HCT116 (cell line): ENCODE measurements around the gene TMEM131. TPM values are rescaled to one million over a fixed set of nuclear protein-coding genes. Genes with fewer than 3 reads are reported as not detected.

Source experiments
- ATAC-seq: fragments of 200-7000 bp; cut with Tn5 transposase; 2 replicates; pipeline ENCODE4 v1.9.1; 2020; ENCODE audit warnings: mild to moderate bottlenecking, moderate library complexity
- BruUV-seq: library from RNA; stranded (reverse); fragments of 400-500 nt; replicated peaks from 2 replicates; lab custom pipeline; 2021; lab: Mats Ljungman, UMichigan
- CTCF ChIA-PET: fragments of 300-600 bp; sonication (Branson Sonifier 250); formaldehyde crosslinking; loops from one replicate; lab custom pipeline; 2021; ENCODE audit warnings: antibody characterized with exemption; lab: Charles Lee
- POLR2A ChIA-PET: fragments of 300-600, 350-600 bp; sonication (Branson Sonifier 250); formaldehyde crosslinking; loops from one replicate; lab custom pipeline; 2021; ENCODE audit warnings: antibody characterized with exemption; lab: Charles Lee
- RAD21 ChIA-PET, 2 experiments: fragments of 300-600 bp; sonication (Branson Sonifier 250); formaldehyde crosslinking; loops; one replicate each; lab custom pipeline; 2023; ENCODE audit warnings: low total read pairs in 2 of 2; ENCODE audit not compliant: uncharacterized antibody in 2 of 2, unreplicated experiment in 2 of 2, low non-redundant PET in 1 of 2; lab: Charles Lee
- DNase-seq: peaks from one replicate; pipeline ENCODE4 v3.0.0-alpha.2; 2010; ENCODE audit warnings: low read depth, low spot score
- H2AFZ ChIP-seq: fragments of 200-600 bp; shearing (Covaris generic), sonication (generic); 2 replicates; pipeline ENCODE4 v1.6.1; 2017; ENCODE audit warnings: low read depth, mixed run types, mixed read lengths, antibody characterized with exemption, low read length; ENCODE audit not compliant: poor library complexity, severe bottlenecking
- H3K27ac ChIP-seq: 2 replicates; pipeline ENCODE4 v1.5.1; 2012; ENCODE audit warnings: low read depth, low read length
- H3K27me3 ChIP-seq: fragments of 200-600 bp; sonication (generic); 2 replicates; pipeline ENCODE4 v1.6.1; 2016; ENCODE audit warnings: mixed run types, low read length, mixed read lengths; ENCODE audit not compliant: insufficient read depth
- H3K36me3 ChIP-seq, 2 experiments: fragments of 200-500 bp in 1 of 2; fragments of 200-600 bp in 1 of 2; sonication (Bioruptor generic) in 1 of 2; sonication (generic) in 1 of 2; 2 replicates each; pipeline versions ENCODE4 v1.5.1 to v1.6.1; 2014 to 2016; ENCODE audit warnings: low read length in 2 of 2, inconsistent platforms in 1 of 2, mixed read lengths in 1 of 2, mixed run types in 1 of 2; ENCODE audit not compliant: insufficient read depth in 2 of 2, control insufficient read depth in 1 of 2
- H3K4me1 ChIP-seq, 2 experiments: fragments of 200-600 bp in 1 of 2; sonication (generic) in 1 of 2; 2 replicates each; pipeline versions ENCODE4 v1.5.1 to v1.6.1; 2012 to 2017; ENCODE audit warnings: low read length in 2 of 2, inconsistent platforms in 1 of 2, mild to moderate bottlenecking in 1 of 2, mixed read lengths in 1 of 2, mixed run types in 1 of 2, moderate library complexity in 1 of 2; ENCODE audit not compliant: insufficient read depth in 2 of 2, control insufficient read depth in 1 of 2
- H3K4me2 ChIP-seq: fragments of 200-600 bp; sonication (generic); 2 replicates; pipeline ENCODE4 v1.6.1; 2017; ENCODE audit warnings: mixed run types, low read length, mixed read lengths
- H3K4me3 ChIP-seq, 2 experiments: fragments of 200-600 bp in 1 of 2; sonication (generic) in 1 of 2; replicated peaks in 1 of 2; 2 replicates each; pipeline ENCODE4 v1.5.1; 2011 to 2016; ENCODE audit warnings: low read length in 2 of 2, control low read depth in 1 of 2, low read depth in 1 of 2, mild to moderate bottlenecking in 1 of 2, mixed read lengths in 1 of 2, mixed run types in 1 of 2
- H3K79me2 ChIP-seq: fragments of 200-600 bp; sonication (generic); 2 replicates; pipeline ENCODE4 v1.6.1; 2017; ENCODE audit warnings: mild to moderate bottlenecking, mixed run types, low read length, moderate library complexity, mixed read lengths; ENCODE audit not compliant: insufficient read depth
- H3K9ac ChIP-seq: fragments of 200-600 bp; sonication (generic); 2 replicates; pipeline ENCODE4 v1.6.1; 2016; ENCODE audit warnings: low read length, mixed read lengths
- H3K9me2 ChIP-seq: fragments of 200-600 bp; sonication (generic), shearing (Covaris generic); 2 replicates; pipeline ENCODE4 v1.6.1; 2017; ENCODE audit warnings: mixed run types, mild to moderate bottlenecking, moderate library complexity; ENCODE audit not compliant: insufficient read depth
- H3K9me3 ChIP-seq, 2 experiments: fragments of 200-500 bp in 1 of 2; fragments of 200-600 bp in 1 of 2; sonication (Bioruptor generic) in 1 of 2; sonication (generic) in 1 of 2; 2 replicates each; pipeline ENCODE4 v1.6.1; 2014 to 2017; ENCODE audit warnings: low read length in 2 of 2, mixed read lengths in 2 of 2, inconsistent platforms in 1 of 2, low read depth in 1 of 2, mild to moderate bottlenecking in 1 of 2, mixed run types in 1 of 2, moderate library complexity in 1 of 2; ENCODE audit not compliant: control insufficient read depth in 1 of 2, insufficient read depth in 1 of 2
- H4K20me1 ChIP-seq: fragments of 200-600 bp; sonication (generic), shearing (Covaris generic); 2 replicates; pipeline ENCODE4 v1.6.1; 2017; ENCODE audit warnings: mixed run types, mild to moderate bottlenecking, moderate library complexity; ENCODE audit not compliant: insufficient read depth
- CEBPB ChIP-seq: IDR thresholded peaks from 2 replicates; pipeline ENCODE4 v1.6.1; 2012; ENCODE audit warnings: low read depth
- EGR1 ChIP-seq: IDR thresholded peaks from 2 replicates; pipeline ENCODE4 v1.6.1; 2012; ENCODE audit warnings: low read depth
- ELF1 ChIP-seq: IDR thresholded peaks from 2 replicates; pipeline ENCODE4 v1.6.1; 2012; ENCODE audit warnings: low read depth, borderline replicate concordance
- EZH2 ChIP-seq: fragments of 200-600 bp; sonication (generic); IDR thresholded peaks from 2 replicates; pipeline ENCODE4 v1.6.1; 2017; ENCODE audit warnings: antibody characterized with exemption, mixed run types
- FOSL1 ChIP-seq: IDR thresholded peaks from 2 replicates; pipeline ENCODE4 v1.6.1; 2012; ENCODE audit warnings: low read depth
- JUND ChIP-seq: IDR thresholded peaks from 2 replicates; pipeline ENCODE4 v1.6.1; 2012
- MAX ChIP-seq: IDR thresholded peaks from 2 replicates; pipeline ENCODE4 v1.6.1; 2012
- POLR2A ChIP-seq: IDR thresholded peaks from 2 replicates; pipeline ENCODE4 v1.7.0; 2011; ENCODE audit warnings: borderline replicate concordance; ENCODE audit not compliant: insufficient read depth, insufficient read length; ENCODE audit errors: extremely low read depth
- POLR2AphosphoS5 ChIP-seq: IDR thresholded peaks from 2 replicates; pipeline ENCODE4 v1.6.1; 2011; ENCODE audit warnings: mild to moderate bottlenecking, low read depth, low read length, moderate library complexity
- RAD21 ChIP-seq: IDR thresholded peaks from 2 replicates; pipeline ENCODE4 v1.6.1; 2012; ENCODE audit warnings: low read depth, mild to moderate bottlenecking
- REST ChIP-seq: IDR thresholded peaks from 2 replicates; pipeline ENCODE4 v1.6.1; 2012; ENCODE audit warnings: low read depth
- SIN3A ChIP-seq: IDR thresholded peaks from 2 replicates; pipeline ENCODE4 v1.6.1; 2012; ENCODE audit warnings: low read depth
- SRF ChIP-seq: IDR thresholded peaks from 2 replicates; pipeline ENCODE4 v1.6.1; 2012; ENCODE audit warnings: low read depth
- TCF7L2 ChIP-seq: IDR thresholded peaks from 2 replicates; pipeline ENCODE4 v1.7.0; 2011; ENCODE audit warnings: borderline replicate concordance, inconsistent platforms; ENCODE audit not compliant: insufficient read depth, insufficient read length; ENCODE audit errors: extremely low read depth
- ZBTB33 ChIP-seq: IDR thresholded peaks from 2 replicates; pipeline ENCODE4 v1.6.1; 2011; ENCODE audit warnings: mild to moderate bottlenecking, low read length, moderate library complexity; ENCODE audit not compliant: insufficient replicate concordance; ENCODE audit errors: extremely low read depth
- ZNF274 ChIP-seq: fragments of 200-500 bp; sonication (Bioruptor generic); IDR thresholded peaks from 2 replicates; pipeline ENCODE4 v1.6.1; 2014; ENCODE audit warnings: mild to moderate bottlenecking, low read depth, low read length, inconsistent platforms
- intact Hi-C: fragments of 100-400 bp; cut with micrococcal nuclease; formaldehyde crosslinking; loops from 2 replicates; pipeline ENCODE4 v1.10.0; 2022
- total RNA-seq: library from RNA; stranded (reverse); gene quantifications from one replicate; pipeline ENCODE4 v1.2.1, GENCODE V29; 2021; ENCODE audit not compliant: unreplicated experiment

TMEM131 gene
- total RNA-seq, 1 experiment from 2014 or later = 51.5 TPM

GRCh38 chr2:98037666-98038336, 42.1 kb upstream of the TMEM131 start (continued):
- TF ChIP-seq ZBTB33 = no peak
- TF ChIP-seq SIN3A = no peak
- no peak for TF ChIP-seq POLR2AphosphoS5
- TF ChIP-seq SRF = no peak
- no peak for TF ChIP-seq REST
- no peak for TF ChIP-seq FOSL1
- TF ChIP-seq ELF1 = no peak
- TF ChIP-seq CEBPB = no peak
- TF ChIP-seq, all 23 proteins: peak for 0

GRCh38 chr2:98037206-98037605, 41.5 kb upstream of the TMEM131 start:
- no peaks in the 10 kb centered on the region for H3K36me3 ChIP-seq
- CTCF ChIA-PET = no interaction called here
- no TSS peak for BruUV-seq
- POLR2A ChIA-PET = no interaction called here
- DNase-seq (no peak), ATAC-seq (no peak)
- H3K27me3 ChIP-seq = no peaks in the 10 kb centered on the region
- no peak overlapping the region for H3K4me3 ChIP-seq
- H2AFZ ChIP-seq = no peak overlapping the region
- no peak overlapping the region for H3K4me2 ChIP-seq
- H3K9ac ChIP-seq = no peak overlapping the region
- no peaks in the 10 kb centered on the region for H3K79me2 ChIP-seq
- no peaks in the 10 kb centered on the region for H4K20me1 ChIP-seq
- no peaks in the 10 kb centered on the region for H3K4me1 ChIP-seq
- no peaks in the 10 kb centered on the region for H3K9me3 ChIP-seq
- RAD21 ChIA-PET = no interaction called here
- no peaks in the 10 kb centered on the region for H3K9me2 ChIP-seq
- intact Hi-C loops = no loop called here
- H3K27ac ChIP-seq = no peak overlapping the region
- TF ChIP-seq SRF (no peak), ZNF274 (no peak), RAD21 (no peak), POLR2AphosphoS5 (no peak), POLR2A (no peak), MAX (no peak), EGR1 (no peak), EZH2 (no peak), TCF7L2 (no peak), ZBTB33 (no peak), SIN3A (no peak), JUND (no peak)
